HCT116 (cell line): ENCODE data around the gene EP300.

ENCODE experiments used
- CTCF ChIP-seq, 3 experiments: fragments of 200-600 bp in 1 of 3; sonication (generic) in 1 of 3; IDR thresholded peaks in 2 of 3; conservative IDR thresholded peaks in 1 of 3; 2 replicates each; pipeline ENCODE4 v1.5.1; 2012 to 2017; ENCODE audit warnings: low read depth in 2 of 3, low read length in 2 of 3, antibody characterized with exemption in 1 of 3, borderline replicate concordance in 1 of 3, control low read depth in 1 of 3, mild to moderate bottlenecking in 1 of 3, mixed read lengths in 1 of 3, mixed run types in 1 of 3, moderate library complexity in 1 of 3; ENCODE audit not compliant: insufficient read depth in 1 of 3
- EZH2 ChIP-seq: fragments of 200-600 bp; sonication (generic); IDR thresholded peaks from 2 replicates; pipeline ENCODE4 v1.6.1; 2017; ENCODE audit warnings: antibody characterized with exemption, mixed run types
- MAX ChIP-seq: IDR thresholded peaks from 2 replicates; pipeline ENCODE4 v1.6.1; 2012
- POLR2A ChIP-seq: IDR thresholded peaks from 2 replicates; pipeline ENCODE4 v1.7.0; 2011; ENCODE audit warnings: borderline replicate concordance; ENCODE audit not compliant: insufficient read depth, insufficient read length; ENCODE audit errors: extremely low read depth
- SP1 ChIP-seq: IDR thresholded peaks from 2 replicates; pipeline ENCODE4 v1.6.1; 2012; ENCODE audit warnings: low read depth
- YY1 ChIP-seq: IDR thresholded peaks from 2 replicates; pipeline ENCODE4 v1.6.1; 2011; ENCODE audit warnings: low read length, low read depth, moderate library complexity, mild to moderate bottlenecking; ENCODE audit not compliant: insufficient replicate concordance; ENCODE audit errors: extremely low read depth

GRCh38 chr22:41152902-41153301 lies 60.5 kb downstream of the EP300 start:
- TF ChIP-seq POLR2A (no peak), CTCF (IDR thresholded peaks at IDR 0.05 in 2 of 3, conservative IDR thresholded peaks at IDR 0.05 in 1 of 3; ENCODE audit: borderline replicate concordance in 1 of 3, insufficient read depth in 1 of 3, low read depth in 2 of 3, low read length in 2 of 3) (no peak), YY1 (no peak), MAX (no peak), SP1 (no peak), EZH2 (no peak)
